AG04450 (cell line): Measurements from ENCODE around the gene RBM46. TPM values are rescaled to one million over a fixed set of nuclear protein-coding genes. Genes with fewer than 3 reads are reported as not detected.

Experiments
- CTCF ChIA-PET: fragments of 300-600, 350-600 bp; formaldehyde crosslinking; extraction: SDS; loops from one replicate; lab custom pipeline; 2022; ENCODE audit warnings: antibody characterized with exemption, inconsistent platforms; lab: Charles Lee
- POLR2A ChIA-PET: fragments of 350-600 bp; formaldehyde crosslinking; extraction: SDS; loops from one replicate; lab custom pipeline; 2021; ENCODE audit warnings: antibody characterized with exemption, inconsistent platforms; lab: Yijun Ruan, JAX
- DNase-seq: peaks from one replicate; pipeline ENCODE4 v3.0.0-alpha.2; 2011; ENCODE audit warnings: low read depth, low spot score
- H3K27ac ChIP-seq: one replicate; pipeline ENCODE4 v1.5.1; 2012; ENCODE audit warnings: low read depth, low read length, control low read depth
- H3K27me3 ChIP-seq: one replicate; pipeline ENCODE4 v1.6.0; 2012; ENCODE audit warnings: low read length; ENCODE audit not compliant: control insufficient read depth, insufficient read depth
- H3K4me3 ChIP-seq: 2 replicates; pipeline ENCODE4 v1.5.1; 2011; ENCODE audit warnings: mild to moderate bottlenecking, low read depth, low read length, control low read depth
- H3K9me3 ChIP-seq: 2 replicates; pipeline ENCODE4 v1.5.1; 2012; ENCODE audit warnings: low read length; ENCODE audit not compliant: control insufficient read depth, insufficient read depth
- polyA plus RNA-seq: library from polyadenylated mRNA; depleted of rRNA; stranded (reverse); fragments of >200 nt; gene quantifications from 2 replicates; pipeline ENCODE4 v1.2.3, GENCODE V29; 2011
- TF ChIP-seq, protein P1 (sequence below): IDR thresholded peaks from 2 replicates; pipeline ENCODE4 v1.5.1; 2011; ENCODE audit warnings: low read depth, low read length, control low read depth, inconsistent platforms

Gene RBM46
- polyA plus RNA-seq, 1 experiment, result not detected

DNA sequence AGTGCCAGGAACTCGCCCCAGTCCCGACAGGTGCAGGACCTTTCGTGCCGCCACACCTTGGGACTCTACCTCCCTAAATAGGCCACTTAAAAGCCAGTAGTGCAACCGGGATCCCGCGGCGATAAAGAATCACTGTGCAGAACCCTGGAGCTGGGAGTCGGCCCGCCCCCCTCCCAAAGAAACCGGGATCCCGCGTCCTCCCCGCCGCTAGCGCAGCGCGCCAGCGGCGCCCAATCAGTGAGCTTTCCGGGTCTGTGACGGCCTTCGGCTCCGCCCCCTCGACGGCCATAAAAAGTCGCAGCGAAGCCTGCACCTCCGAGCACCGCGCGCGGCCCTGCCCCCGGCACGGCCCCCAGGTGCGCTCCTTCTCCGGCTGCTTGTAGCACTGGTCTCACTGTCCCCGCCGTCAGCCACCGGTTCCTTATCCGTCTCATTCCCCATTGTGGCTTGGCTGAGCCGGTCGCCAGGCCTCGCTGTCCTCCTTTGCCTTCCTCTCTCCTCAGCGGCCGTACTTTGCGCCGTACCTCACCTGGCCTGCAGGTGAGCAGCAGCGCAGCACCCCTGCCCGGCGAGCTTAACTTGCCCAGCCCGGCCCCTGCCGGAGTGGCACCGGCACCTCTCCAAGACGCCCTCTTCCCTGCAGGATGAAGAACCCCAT lies 37.3 kb upstream of the RBM46 start, which contains the start of gene LRAT:
Gene LRAT, plus strand, starts transcription at position 318 of the 658 bp plus-strand sequence. Its CDS starts 327 bp downstream, at position 645.
- ChIA-PET POLR2A (no interaction called here), CTCF (no interaction called here)
- Histone ChIP-seq H3K27me3 (peaks cover 44% of the 10 kb centered on the region), H3K4me3 (peak within 1 kb of the TSS; percentile 32), H3K27ac (no peak within 1 kb of the TSS), H3K9me3 (peaks cover 2% of the 10 kb centered on the region; the same call in 1 of the 2 replicates)
- TF ChIP-seq, protein P1, sequence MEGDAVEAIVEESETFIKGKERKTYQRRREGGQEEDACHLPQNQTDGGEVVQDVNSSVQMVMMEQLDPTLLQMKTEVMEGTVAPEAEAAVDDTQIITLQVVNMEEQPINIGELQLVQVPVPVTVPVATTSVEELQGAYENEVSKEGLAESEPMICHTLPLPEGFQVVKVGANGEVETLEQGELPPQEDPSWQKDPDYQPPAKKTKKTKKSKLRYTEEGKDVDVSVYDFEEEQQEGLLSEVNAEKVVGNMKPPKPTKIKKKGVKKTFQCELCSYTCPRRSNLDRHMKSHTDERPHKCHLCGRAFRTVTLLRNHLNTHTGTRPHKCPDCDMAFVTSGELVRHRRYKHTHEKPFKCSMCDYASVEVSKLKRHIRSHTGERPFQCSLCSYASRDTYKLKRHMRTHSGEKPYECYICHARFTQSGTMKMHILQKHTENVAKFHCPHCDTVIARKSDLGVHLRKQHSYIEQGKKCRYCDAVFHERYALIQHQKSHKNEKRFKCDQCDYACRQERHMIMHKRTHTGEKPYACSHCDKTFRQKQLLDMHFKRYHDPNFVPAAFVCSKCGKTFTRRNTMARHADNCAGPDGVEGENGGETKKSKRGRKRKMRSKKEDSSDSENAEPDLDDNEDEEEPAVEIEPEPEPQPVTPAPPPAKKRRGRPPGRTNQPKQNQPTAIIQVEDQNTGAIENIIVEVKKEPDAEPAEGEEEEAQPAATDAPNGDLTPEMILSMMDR, result no peak
- DNase-seq, result no peak

- TF ChIP-seq, protein P1, result no peak
- no peak for DNase-seq
- no peak overlapping the region for H3K4me3 ChIP-seq
- POLR2A ChIA-PET, result no interaction called here
- H3K27me3 ChIP-seq, result peaks cover 44% of the 10 kb centered on the region
- H3K9me3 ChIP-seq, result peaks cover 2% of the 10 kb centered on the region; the same call in 1 of the 2 replicates
- H3K27ac ChIP-seq, result no peak overlapping the region
- CTCF ChIA-PET, result no interaction called here
These were observed 36.6 kb upstream of the RBM46 start for GRCh38 chr4:154744341-154744926.

DNA sequence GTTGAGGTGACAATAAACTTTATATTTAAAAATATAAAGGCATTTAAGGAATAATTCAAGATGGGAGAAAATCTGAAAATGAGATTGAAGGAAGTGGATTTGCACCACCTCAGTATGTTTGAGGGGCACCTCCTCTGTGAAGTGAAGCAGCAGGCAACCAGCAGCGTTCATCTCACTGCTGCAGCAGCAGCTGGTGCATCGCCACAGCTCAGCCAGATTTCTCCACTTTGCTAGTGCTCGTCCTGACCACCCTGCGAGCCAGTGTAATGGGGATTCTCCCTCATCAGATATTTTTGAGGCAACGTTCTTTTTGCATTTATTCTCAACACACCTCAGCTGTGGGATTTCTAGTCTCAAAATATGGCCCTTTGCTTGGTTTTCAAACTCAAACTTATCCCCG lies 23.4 kb upstream of the RBM46 start:
- DNase-seq, result no peak
- TF ChIP-seq, protein P1, result no peak
- POLR2A ChIA-PET, result no interaction called here
- Histone ChIP-seq H3K9me3 (no peaks in the 10 kb centered on the region), H3K4me3 (no peak overlapping the region), H3K27me3 (no peaks in the 10 kb centered on the region), H3K27ac (no peak overlapping the region)
- CTCF ChIA-PET, result no interaction called here

GRCh38 chr4:154760895-154761294 lies 20.2 kb upstream of the RBM46 start:
- Histone ChIP-seq H3K9me3 (no peaks in the 10 kb centered on the region), H3K4me3 (no peak overlapping the region), H3K27me3 (no peaks in the 10 kb centered on the region), H3K27ac (no peak overlapping the region)
- ChIA-PET POLR2A (no interaction called here), CTCF (no interaction called here)
- TF ChIP-seq, protein P1, result no peak
- no peak for DNase-seq

DNA sequence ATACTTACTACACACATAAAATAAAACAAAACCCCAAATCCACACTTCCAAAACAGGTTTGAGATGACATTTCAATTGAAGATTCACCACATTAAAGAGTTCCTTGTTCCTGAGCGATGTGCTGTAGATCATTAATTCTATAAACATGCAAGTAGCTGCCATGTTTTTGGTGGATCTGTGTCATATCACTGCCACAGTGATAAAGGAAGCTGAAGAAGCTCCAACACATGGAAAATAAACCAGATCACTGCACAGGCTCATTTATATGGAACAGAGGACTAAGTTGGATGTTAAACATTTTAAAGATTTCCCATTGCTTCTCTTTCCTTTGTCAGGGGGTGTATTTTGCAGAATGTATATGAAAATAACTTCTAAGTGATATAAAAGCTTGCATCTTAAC lies 2.8 kb upstream of the RBM46 start:
- ChIA-PET POLR2A (no interaction called here), CTCF (interaction anchor here (0.6 to 2.9 kb wide), 8 partner anchors 14 to 577 kb away, joined by 3 to 34 read pairs (median 3); partner anchors contain the start of gene PLRG1)
- Histone ChIP-seq H3K9me3 (no peaks in the 10 kb centered on the region; the same call in 1 of the 2 replicates), H3K27ac (no peak overlapping the region), H3K27me3 (no peaks in the 10 kb centered on the region), H3K4me3 (no peak overlapping the region)
- TF ChIP-seq, protein P1, result no peak
- DNase-seq, result no peak
